Measurements from ENCODE around the gene SLC16A11.

SLC16A11 gene

DNA sequence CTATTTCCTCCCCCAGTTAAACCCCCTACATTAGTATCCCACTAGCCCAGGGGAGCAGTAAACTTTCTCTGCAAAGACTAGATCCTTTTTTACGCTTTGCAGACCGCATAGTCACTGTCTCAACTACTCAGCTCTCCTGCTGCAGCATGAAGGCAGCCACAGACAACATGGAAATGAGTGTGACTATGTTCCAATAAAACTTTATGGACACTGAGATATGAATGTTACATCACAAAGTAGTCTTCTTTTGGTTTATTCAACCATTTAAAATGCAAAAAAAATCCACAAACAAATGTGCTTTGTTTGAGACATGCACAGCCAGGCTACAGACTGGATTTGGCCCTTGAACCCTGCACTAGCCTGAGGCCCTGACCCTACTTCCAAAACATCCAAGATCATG, 33.4 kb downstream of the SLC16A11 start:
- no peak for DNase-seq
- no peak overlapping the region for H3K4me3 ChIP-seq (ENCODE audit: insufficient read depth, low read depth, low read length, poor library complexity, severe bottlenecking)
- no peak overlapping the region for H3K27ac ChIP-seq (ENCODE audit: insufficient read depth, low read length, poor library complexity, severe bottlenecking)
- peaks cover 28% of the 10 kb centered on the region for H3K4me1 ChIP-seq (ENCODE audit: control insufficient read depth, insufficient read depth, low read length, poor library complexity, severe bottlenecking)
- no peaks in the 10 kb centered on the region for H3K9me3 ChIP-seq (ENCODE audit: control insufficient read depth, low read length)
- H3K27me3 ChIP-seq (replicated peaks; ENCODE audit: control insufficient read depth, insufficient read depth, low read length, poor library complexity, severe bottlenecking): no peaks in the 10 kb centered on the region
- peaks cover 4% of the 10 kb centered on the region for H3K36me3 ChIP-seq (ENCODE audit: control insufficient read depth, insufficient read depth, low read length)

DNA sequence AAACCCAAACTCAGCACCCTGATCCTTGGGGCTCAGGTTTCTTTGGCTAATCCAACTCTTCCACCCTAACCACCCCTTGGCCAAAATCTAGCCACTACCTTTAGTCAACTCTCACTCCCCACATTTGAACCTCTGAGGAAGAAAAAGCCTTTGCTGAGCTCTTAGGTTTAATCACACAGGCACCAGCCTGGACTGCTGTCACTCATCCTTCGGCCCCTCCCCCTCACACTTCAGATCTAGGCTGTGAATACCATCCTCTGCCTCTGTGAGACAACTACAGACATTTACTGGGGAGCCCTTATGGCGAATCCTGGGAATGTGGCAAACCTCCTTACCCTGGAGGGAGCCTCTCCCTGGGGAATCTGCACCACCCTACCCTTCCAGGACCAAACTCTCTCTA, 36.7 kb downstream of the SLC16A11 start:
- no peak overlapping the region for H3K27ac ChIP-seq (ENCODE audit: insufficient read depth, low read length, poor library complexity, severe bottlenecking)
- DNase-seq: no peak
- peaks cover 15% of the 10 kb centered on the region for H3K4me1 ChIP-seq (ENCODE audit: control insufficient read depth, insufficient read depth, low read length, poor library complexity, severe bottlenecking)
- peaks cover 14% of the 10 kb centered on the region for H3K36me3 ChIP-seq (ENCODE audit: control insufficient read depth, insufficient read depth, low read length)
- no peaks in the 10 kb centered on the region for H3K27me3 ChIP-seq (replicated peaks; ENCODE audit: control insufficient read depth, insufficient read depth, low read length, poor library complexity, severe bottlenecking)
- no peaks in the 10 kb centered on the region for H3K9me3 ChIP-seq (ENCODE audit: control insufficient read depth, low read length)
- no peak overlapping the region for H3K4me3 ChIP-seq (ENCODE audit: insufficient read depth, low read depth, low read length, poor library complexity, severe bottlenecking)

DNA sequence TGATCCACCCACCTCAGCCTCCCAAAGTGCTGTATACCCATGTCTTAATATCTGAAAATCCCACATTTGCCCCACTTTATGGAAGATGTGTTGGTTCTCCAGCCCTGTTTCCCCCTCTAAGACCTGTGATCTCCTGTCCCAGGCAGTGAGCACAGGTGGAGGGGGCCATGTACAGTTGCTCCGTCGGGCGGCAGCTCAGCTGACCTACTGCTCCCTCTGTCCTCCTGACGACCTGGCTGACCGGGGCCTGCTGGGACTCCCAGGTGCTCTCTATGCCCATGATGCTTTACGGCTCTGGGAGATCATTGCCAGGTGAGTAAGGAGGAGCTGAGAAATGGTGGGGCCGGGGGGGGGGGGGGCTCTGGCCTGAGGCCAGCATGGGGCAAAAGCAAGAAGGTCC, 38.2 kb downstream of the SLC16A11 start:
- H3K27me3 ChIP-seq (replicated peaks; ENCODE audit: control insufficient read depth, insufficient read depth, low read length, poor library complexity, severe bottlenecking): no peaks in the 10 kb centered on the region
- H3K4me1 ChIP-seq (ENCODE audit: control insufficient read depth, insufficient read depth, low read length, poor library complexity, severe bottlenecking): peaks cover 4% of the 10 kb centered on the region
- DNase-seq: no peak
- no peak overlapping the region for H3K4me3 ChIP-seq (ENCODE audit: insufficient read depth, low read depth, low read length, poor library complexity, severe bottlenecking)
- H3K9me3 ChIP-seq (ENCODE audit: control insufficient read depth, low read length): no peaks in the 10 kb centered on the region
- peaks cover 23% of the 10 kb centered on the region for H3K36me3 ChIP-seq (ENCODE audit: control insufficient read depth, insufficient read depth, low read length)
- no peak overlapping the region for H3K27ac ChIP-seq (ENCODE audit: insufficient read depth, low read length, poor library complexity, severe bottlenecking)

GRCh38 chr17:7004398-7005253, 39.3 kb downstream of the SLC16A11 start:
- no peak for DNase-seq
- Histone ChIP-seq H3K9me3 (ENCODE audit: control insufficient read depth, low read length) (no peaks in the 10 kb centered on the region), H3K4me1 (ENCODE audit: control insufficient read depth, insufficient read depth, low read length, poor library complexity, severe bottlenecking) (no peaks in the 10 kb centered on the region), H3K4me3 (ENCODE audit: insufficient read depth, low read depth, low read length, poor library complexity, severe bottlenecking) (no peak overlapping the region), H3K27ac (ENCODE audit: insufficient read depth, low read length, poor library complexity, severe bottlenecking) (no peak overlapping the region), H3K36me3 (ENCODE audit: control insufficient read depth, insufficient read depth, low read length) (peaks cover 30% of the 10 kb centered on the region), H3K27me3 (replicated peaks; ENCODE audit: control insufficient read depth, insufficient read depth, low read length, poor library complexity, severe bottlenecking) (no peaks in the 10 kb centered on the region)

DNA sequence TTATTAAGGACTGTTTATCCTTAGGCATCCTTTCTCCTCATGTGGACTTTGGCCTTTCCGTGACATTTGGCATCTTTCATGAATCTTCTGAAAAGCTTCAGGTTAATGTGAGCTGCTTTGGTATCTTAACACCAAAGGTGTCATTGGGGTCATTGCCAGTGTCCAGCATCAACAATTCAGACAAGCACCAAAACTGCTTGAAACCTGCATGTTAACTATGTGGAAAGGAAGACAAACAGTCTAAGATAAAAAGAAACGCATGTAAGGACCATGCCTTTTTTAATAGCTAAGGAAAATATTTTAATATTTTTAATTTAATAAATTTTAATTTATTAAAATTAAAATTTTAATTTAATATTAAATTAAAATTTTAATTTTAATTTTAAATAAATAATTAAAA, 40.1 kb downstream of the SLC16A11 start:
- H3K27ac ChIP-seq (ENCODE audit: insufficient read depth, low read length, poor library complexity, severe bottlenecking): no peak overlapping the region
- H3K27me3 ChIP-seq (replicated peaks; ENCODE audit: control insufficient read depth, insufficient read depth, low read length, poor library complexity, severe bottlenecking): no peaks in the 10 kb centered on the region
- no peak overlapping the region for H3K4me3 ChIP-seq (ENCODE audit: insufficient read depth, low read depth, low read length, poor library complexity, severe bottlenecking)
- no peaks in the 10 kb centered on the region for H3K9me3 ChIP-seq (ENCODE audit: control insufficient read depth, low read length)
- DNase-seq: no peak
- no peaks in the 10 kb centered on the region for H3K4me1 ChIP-seq (ENCODE audit: control insufficient read depth, insufficient read depth, low read length, poor library complexity, severe bottlenecking)
- H3K36me3 ChIP-seq (ENCODE audit: control insufficient read depth, insufficient read depth, low read length): peaks cover 35% of the 10 kb centered on the region

GRCh38 chr17:7002288-7003047, 41.4 kb downstream of the SLC16A11 start:
- DNase-seq: no peak
- H3K27me3 ChIP-seq (replicated peaks; ENCODE audit: control insufficient read depth, insufficient read depth, low read length, poor library complexity, severe bottlenecking): no peaks in the 10 kb centered on the region
- H3K27ac ChIP-seq (ENCODE audit: insufficient read depth, low read length, poor library complexity, severe bottlenecking): no peak overlapping the region
- no peaks in the 10 kb centered on the region for H3K9me3 ChIP-seq (ENCODE audit: control insufficient read depth, low read length)
- H3K36me3 ChIP-seq (ENCODE audit: control insufficient read depth, insufficient read depth, low read length): peaks cover 43% of the 10 kb centered on the region
- H3K4me1 ChIP-seq (ENCODE audit: control insufficient read depth, insufficient read depth, low read length, poor library complexity, severe bottlenecking): no peaks in the 10 kb centered on the region
- no peak overlapping the region for H3K4me3 ChIP-seq (ENCODE audit: insufficient read depth, low read depth, low read length, poor library complexity, severe bottlenecking)

GRCh38 chr17:7001318-7001961, 42.5 kb downstream of the SLC16A11 start:
- DNase-seq: peak in 1 of 3 donors; percentile 37
- Histone ChIP-seq H3K36me3 (ENCODE audit: control insufficient read depth, insufficient read depth, low read length) (peaks cover 44% of the 10 kb centered on the region), H3K9me3 (ENCODE audit: control insufficient read depth, low read length) (no peaks in the 10 kb centered on the region), H3K4me1 (ENCODE audit: control insufficient read depth, insufficient read depth, low read length, poor library complexity, severe bottlenecking) (no peaks in the 10 kb centered on the region), H3K4me3 (ENCODE audit: insufficient read depth, low read depth, low read length, poor library complexity, severe bottlenecking) (no peak overlapping the region), H3K27me3 (replicated peaks; ENCODE audit: control insufficient read depth, insufficient read depth, low read length, poor library complexity, severe bottlenecking) (no peaks in the 10 kb centered on the region), H3K27ac (ENCODE audit: insufficient read depth, low read length, poor library complexity, severe bottlenecking) (no peak overlapping the region)

- no peak overlapping the region for H3K4me3 ChIP-seq (ENCODE audit: insufficient read depth, low read depth, low read length, poor library complexity, severe bottlenecking)
- no peak for DNase-seq
- peaks cover 45% of the 10 kb centered on the region for H3K36me3 ChIP-seq (ENCODE audit: control insufficient read depth, insufficient read depth, low read length)
- H3K27ac ChIP-seq (ENCODE audit: insufficient read depth, low read length, poor library complexity, severe bottlenecking): no peak overlapping the region
- H3K27me3 ChIP-seq (replicated peaks; ENCODE audit: control insufficient read depth, insufficient read depth, low read length, poor library complexity, severe bottlenecking): no peaks in the 10 kb centered on the region
- no peaks in the 10 kb centered on the region for H3K4me1 ChIP-seq (ENCODE audit: control insufficient read depth, insufficient read depth, low read length, poor library complexity, severe bottlenecking)
- no peaks in the 10 kb centered on the region for H3K9me3 ChIP-seq (ENCODE audit: control insufficient read depth, low read length)
These were observed 44.9 kb downstream of the SLC16A11 start for GRCh38 chr17:6998855-6999508.

DNA sequence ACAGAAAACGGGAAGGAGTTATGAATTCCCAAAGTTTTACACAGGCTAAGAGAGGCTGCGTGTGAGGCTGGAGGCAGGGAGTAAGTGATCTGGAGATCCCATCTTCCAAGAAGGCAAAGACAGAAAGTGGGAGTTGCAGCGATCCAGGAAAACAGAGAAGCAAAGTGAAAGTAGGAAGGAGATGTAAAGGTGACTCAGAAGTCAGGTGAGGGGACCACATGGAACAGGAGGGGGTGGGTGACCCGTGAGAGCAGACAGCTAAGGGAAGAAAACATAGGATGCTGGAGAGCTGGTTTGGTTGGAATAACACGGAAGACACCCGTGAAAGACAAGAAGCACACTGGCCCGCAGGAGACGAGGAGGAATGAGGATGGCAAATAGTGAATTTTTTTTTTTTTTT, 46.7 kb downstream of the SLC16A11 start:
- Histone ChIP-seq H3K27me3 (replicated peaks; ENCODE audit: control insufficient read depth, insufficient read depth, low read length, poor library complexity, severe bottlenecking) (no peaks in the 10 kb centered on the region), H3K9me3 (ENCODE audit: control insufficient read depth, low read length) (no peaks in the 10 kb centered on the region), H3K4me3 (ENCODE audit: insufficient read depth, low read depth, low read length, poor library complexity, severe bottlenecking) (no peak overlapping the region), H3K36me3 (ENCODE audit: control insufficient read depth, insufficient read depth, low read length) (peaks cover 35% of the 10 kb centered on the region), H3K4me1 (ENCODE audit: control insufficient read depth, insufficient read depth, low read length, poor library complexity, severe bottlenecking) (no peaks in the 10 kb centered on the region), H3K27ac (ENCODE audit: insufficient read depth, low read length, poor library complexity, severe bottlenecking) (no peak overlapping the region)
- DNase-seq: no peak
